ENCODE data around the gene CUEDC1.
"Not testable (repeated sequence)": the region's sequence is repeated elsewhere in the genome, so short reads cannot be mapped to it uniquely, and the experiment has no call there.

CUEDC1 gene

DNA sequence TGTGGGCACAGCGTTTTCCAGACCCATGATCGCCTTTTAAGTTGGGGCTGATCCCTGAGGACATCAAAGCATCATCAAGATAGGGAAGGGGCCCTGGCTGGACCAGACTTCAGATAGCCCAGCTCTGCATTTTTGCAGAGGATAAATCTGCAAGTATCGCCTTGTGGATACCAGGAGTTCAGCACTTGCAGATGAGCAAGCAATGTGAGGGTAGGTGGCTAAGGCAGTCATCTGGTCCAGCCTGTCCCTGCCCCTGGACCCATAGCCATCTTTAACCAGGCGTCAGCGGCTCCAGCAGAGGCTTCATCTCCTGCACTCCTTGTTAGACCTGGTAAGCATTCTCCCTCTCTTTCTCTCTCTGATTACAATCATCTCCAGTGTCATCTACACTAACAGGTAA, 96.4 kb downstream of the CUEDC1 start:
- DNase-seq = no peak

DNA sequence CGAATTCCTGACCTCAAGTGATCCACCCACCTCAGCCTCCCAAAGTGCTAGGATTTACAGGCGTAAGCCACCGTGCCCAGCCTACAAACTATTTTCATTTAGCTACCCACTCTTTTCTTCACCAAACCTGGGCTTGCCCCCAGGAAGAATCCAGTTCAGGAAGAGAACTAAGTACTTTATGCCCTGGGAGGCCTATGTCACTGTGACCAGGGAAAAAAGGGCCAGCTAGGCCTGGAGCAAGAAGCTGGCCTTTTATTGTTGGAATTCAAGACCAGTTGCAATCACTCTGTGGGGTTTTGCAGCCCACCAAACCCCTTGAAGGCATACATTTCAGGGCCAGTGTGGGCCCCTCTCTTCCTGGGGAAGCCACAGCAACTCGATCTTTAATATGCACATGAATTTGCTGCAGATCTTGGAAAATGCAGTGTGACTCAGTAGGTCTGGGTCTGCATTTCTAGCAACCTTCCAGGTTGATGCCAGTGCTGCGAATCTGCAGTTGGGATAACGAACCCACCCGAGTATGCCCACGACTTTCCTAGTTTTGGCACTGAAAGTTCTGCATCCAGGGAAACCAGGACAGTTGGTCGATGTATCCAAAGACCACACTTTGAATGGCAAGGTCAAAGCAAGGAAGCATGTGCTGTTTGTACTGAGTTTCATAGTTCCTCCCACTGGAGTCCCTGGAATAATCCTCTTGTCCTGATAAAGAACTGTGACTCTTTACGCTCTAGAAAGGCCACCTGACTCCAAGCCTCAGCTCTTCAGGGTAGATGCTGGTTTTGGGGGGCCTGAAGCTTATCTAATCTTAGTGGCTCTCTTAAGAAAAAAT, 98.2 kb downstream of the CUEDC1 start:
- DNase-seq = no peak

DNA sequence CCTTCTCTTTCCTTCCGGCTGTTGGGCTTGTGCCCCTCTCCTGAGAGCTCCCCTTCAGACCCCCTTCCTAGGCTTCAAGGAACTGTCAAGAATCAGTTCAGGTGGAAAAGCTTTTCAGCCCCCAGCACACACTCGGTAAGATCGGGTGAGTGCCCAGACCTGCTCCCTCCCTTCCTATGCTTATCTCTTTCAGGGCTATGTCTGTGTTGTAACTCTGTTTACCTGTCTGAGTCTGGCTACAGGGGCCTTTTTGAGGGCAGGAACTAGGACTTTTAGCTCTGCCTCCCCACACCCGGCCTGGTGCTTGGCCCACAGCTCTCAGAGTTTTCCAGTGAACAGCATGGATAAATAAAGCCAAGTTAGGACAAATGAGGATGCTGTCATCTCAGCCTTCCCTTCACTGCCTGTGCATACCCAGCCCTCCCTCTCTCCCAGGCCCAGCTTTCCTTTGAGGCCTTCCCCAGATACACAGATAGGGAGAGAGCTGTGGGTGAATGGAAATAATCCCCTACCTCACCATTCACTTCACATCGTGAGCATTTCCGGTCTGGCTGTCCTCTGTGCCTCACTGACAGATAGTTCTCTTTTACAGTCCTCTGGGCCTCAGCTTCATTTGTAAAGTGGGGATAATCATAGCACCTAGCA, 99.7 kb downstream of the CUEDC1 start:
- DNase-seq = no peak

DNA sequence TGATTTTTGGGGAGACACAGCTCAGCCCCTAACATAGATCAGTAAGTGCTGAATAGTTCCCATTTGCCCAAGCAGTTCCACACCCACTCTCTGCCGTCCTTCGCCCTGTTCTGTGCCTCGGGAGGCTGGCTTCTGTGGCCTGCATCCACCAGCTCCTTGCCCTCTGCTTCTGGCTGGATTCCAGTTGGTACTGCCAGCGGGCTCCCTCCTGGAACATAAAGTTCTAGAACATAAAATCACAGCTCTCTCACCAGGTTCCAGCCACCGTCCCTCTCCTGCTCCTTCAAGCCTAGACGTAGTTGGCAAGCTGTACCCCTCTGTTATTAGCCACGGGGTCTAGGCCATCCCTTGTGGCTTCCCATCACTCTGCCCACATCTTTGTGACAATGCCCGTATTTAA, 101.5 kb downstream of the CUEDC1 start:
- DNase-seq = no peak

DNA sequence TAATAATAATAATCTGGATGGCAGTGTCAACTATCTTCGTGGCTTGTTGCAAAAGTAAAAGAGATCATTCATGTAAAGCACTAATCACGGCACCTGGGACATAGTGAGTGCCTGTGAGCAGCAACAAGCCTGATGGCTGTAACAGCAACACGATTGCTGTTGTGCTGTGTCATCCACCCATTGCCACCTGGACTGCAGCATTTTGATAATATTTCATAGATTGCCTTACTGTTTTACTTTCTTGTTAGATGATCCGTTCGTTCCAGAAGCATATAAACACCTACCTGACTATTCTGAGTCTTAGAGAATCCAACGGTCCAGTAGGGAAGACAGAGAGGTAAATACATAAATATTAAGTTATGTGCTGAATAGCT, 102.3 kb downstream of the CUEDC1 start:
- no peak for DNase-seq

DNA sequence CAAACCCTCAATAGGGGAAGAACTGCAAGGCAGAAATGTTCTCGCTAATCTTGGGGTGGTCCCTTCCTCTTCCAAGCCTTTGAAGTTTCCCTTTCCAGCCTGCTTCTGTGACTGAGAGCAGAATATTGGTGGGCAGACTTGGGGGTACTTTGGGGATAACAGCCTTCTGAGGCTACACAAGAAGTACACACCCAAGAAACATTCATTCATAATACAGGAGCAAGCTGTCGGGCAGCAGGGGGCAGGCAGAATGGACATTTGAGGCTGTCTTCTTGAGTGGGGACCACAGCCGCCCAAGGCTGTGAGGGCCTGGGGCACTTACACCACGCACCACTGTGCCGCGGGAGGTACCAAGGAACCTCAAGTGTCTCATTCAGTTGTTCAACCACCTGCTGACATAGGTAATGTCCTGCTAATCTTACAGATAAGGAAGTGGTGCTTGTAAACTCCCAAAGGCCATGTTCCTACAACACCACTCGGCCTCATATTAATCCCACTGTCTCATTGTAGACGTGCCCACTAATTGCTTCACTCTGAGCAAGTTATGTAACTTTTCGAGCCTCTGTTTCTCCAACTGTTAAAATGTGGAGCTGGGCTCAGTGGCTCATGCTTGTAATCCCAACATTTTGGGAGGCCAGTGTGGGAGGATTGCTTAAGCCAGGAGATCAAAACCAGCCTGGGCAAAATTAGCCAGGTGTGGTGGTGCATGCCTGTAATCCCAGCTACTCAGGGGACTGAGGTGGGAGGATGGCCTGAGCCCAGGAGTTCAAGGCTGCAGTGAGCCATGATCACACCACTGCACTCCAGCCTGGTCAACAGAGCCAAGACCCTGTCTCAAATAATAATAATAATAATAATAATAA, 102.9 kb downstream of the CUEDC1 start:
- DNase-seq = no peak

DNA sequence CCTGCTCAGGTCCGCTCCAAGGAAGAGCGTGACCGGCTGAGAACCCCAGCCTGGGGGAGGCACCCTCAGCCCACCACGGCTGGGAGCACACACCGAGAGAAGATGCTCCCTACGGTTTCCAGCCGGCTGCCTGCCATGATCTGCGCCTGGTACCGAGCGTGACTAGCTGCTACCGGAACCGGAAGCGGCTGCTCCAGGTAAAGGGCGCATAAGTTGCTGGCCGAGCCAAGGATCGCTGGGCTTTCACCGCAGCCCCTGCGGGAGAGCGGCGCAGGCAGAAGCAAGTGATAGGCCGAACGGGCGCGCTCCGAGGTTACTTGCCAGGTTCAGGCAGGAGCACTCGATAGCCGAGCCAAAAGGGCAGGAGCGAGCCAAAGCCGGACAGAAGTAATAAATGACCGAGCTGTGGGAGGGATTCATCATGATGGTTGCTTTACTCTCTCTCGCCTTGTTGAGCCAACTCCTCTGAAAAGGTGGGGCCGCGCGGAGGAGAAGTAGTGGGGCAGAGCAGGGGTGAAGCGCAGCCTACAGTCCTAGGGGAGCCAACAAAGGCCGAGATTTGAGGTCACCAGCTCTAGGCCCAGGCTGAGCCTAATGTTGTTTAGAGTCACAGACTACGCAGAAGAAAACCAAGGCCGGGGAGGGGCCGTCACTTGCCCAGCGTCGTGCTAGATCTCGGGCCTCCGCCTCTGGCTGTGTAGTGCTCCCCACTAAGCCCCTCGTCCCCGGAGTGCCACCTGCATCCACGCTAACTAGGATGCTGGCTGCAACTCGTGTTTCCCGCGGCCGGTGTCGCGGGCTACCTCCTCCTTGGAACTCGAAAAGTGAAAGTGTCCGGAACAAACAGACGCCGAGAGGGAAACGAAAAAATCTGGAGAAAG, 105.1 kb downstream of the CUEDC1 start, which contains the start of gene MRPS23:
Gene MRPS23 (minus strand): TSS at position 171 of the 881 bp plus-strand sequence. CDS start 34 bp downstream, at position 137.
- peak; percentile 98 for DNase-seq

DNA sequence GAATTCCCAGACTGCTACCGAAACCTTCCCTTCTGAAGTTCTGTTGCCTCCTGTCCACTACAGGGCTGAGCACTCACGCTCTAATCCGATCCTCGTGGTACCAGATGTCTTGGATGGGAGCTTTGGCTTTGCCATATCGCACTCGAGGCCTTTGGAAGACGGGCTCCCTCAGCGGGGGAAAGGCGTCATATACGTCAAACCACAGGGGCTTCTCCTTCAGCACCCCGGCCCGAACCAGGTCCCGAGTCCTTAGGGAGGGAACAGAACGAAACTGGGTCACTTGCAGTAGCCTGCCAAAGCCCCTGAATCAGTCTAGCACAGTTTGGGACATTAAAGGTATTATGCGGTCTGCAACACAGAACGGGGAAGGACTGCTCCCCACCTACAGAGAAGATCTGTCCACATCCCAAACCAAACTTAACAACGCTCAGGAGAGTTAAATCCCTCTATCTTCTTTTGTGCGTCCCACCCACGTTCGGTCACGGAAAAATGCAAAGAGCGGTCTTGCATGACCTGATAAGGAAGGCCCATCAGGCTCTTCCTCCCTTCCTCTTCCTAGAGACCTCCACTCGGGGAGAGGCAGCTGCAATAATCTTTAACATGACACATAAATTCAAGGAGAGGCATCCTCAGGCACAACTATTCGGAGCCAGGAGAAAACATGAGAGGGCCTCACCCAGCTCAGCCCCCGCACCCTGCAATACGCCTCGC, 105.9 kb downstream of the CUEDC1 start:
- no peak for DNase-seq

DNA sequence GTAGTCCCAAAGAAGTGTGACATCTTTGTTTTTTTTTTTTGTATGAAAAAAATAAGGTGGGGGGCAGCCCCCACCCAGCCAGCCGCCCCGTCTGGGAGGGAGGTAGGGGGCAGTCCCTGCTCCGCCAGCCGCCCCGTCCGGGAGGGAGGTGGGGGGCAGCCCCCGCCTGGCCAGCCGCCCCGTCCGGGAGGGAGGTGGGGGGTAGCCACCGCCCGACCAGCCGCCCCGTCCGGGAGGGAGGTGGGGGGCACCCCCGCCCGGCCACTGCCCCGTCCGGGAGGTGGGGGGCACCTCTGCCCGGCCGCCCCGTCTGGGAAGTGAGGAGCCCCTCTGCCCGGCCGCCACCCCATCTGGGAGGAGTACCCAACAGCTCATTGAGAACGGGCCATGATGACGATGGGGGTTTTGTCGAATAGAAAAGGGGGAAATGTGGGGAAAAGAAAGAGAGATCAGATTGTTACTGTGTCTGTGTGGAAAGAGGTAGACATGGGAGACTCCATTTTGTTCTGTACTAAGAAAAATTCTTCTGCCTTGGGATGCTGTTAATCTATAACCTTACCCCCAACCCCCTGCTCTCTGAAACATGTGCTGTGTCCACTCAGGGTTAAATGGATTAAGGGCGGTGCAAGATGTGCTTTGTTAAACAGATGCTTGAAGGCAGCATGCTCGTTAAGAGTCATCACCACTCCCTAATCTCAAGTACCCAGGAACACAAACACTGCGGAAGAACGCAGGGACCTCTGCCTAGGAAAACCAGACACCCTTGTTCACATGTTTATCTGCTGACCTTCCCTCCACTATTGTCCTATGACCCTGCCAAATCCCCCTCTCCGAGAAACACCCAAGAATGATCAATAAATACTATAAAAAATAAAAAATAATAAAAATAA, 108.9 kb downstream of the CUEDC1 start:
- DNase-seq = not testable (repeated sequence)

DNA sequence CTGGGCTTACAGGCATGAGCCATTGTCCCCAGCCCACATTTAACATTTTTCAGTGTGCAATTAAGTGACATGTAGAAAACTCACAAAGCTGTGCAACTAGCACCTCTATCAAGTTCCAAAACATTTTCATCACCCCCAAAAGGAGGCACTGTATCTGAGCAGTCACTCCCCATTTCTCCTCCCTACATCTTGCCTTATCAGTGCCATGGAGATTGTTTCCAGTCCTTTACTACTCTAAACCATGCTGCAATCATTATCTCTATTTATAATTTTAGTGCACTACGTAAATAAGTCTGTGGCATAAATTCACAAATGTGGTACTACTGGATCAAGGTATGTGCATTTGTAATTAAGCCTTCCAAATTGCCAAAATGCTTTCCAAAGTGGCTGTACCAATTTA, 112.9 kb downstream of the CUEDC1 start:
- no peak for DNase-seq

DNA sequence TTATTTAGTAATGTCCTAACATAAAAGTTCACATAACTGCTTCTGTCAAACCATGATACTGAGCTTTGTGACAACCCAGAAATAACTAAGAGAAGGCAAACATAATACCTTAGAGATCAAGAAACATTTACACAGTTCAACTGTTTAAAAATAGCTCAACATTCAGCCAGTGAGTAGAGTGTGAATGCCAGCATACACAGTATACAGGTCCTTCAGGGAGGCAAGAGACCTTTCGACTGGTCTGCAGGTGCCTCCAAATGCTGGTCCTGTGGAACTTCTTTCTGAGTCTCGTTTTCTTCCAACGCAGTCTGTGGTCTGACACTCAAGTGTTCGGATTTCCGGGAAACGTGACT, 115.7 kb downstream of the CUEDC1 start:
- no peak for DNase-seq

DNA sequence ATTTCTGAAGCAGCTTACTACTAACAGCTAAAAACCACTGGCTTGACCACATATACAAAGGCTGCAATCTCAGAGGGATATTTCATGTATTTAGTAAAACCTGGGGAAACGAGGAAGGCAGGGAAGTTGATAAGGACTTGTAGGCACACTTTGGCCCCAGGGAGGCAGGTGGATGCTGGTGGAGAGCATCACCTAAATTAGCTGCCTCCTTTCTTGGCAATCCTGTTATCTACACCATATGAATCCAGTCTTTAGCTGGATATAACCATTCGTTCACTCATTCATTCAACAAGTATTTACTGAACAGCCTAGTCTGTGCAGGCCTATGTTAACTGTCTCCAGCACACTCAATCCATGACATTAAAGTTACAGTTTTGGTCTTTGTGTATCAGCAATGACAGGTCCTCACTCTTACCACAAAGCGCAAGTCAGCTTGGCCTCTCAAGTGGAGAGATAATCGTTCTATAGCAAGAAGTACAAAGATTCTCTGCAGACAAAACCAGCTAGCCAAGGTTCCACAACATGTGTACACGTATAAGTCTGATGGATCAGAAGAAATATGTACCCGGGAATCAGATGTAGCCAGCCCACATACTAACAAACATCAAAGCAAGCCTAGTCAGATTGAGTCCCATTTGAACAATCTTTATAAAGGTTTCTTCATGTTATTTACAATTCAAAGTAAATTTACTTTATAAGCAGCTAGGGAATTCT, 116.2 kb downstream of the CUEDC1 start:
- DNase-seq = no peak

DNA sequence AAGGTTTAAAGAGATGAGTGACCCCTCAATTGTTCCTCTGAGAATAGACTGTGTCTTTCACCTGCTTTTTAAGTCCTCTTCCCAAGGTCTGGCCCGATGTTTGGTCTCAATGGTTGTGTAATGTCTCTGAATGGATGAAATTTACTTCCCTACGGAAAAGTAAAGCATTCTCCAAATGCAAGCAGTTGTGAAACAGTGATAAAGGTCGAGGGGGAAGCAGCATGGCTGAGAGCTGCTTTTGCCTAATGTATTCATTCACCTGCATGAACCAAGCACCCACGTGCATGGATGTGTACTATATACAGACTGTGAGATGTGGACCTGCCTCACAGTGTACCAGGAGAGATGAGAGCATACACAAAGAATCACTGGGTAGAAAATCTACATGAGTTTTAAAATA, 116.8 kb downstream of the CUEDC1 start:
- no peak for DNase-seq

DNA sequence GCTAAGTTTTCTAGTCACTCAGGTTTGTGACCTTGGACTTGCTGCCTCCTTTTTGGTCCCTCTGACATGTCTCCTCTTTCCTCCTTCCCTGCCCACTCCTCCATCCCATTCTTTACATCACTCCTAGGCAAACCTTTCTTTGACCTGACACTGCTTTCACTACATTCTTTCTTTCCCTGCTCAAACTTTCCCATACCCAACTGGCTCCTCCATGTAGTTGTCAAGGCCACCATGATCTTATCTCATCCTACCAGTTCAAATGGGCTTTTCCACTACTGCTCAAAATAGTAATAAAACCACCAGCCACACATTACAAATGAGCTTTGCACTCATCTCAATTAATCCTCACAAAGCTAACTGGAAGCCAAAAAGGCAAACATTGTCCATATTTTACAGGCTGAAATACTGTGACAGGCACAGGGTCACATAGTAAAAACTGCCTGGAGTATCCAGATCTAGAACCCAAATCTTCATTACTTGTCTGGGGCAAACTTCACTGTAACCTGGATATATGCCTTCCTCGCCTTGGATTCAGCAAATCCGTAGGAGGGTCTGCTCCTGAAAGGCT, 119.8 kb downstream of the CUEDC1 start:
- DNase-seq = no peak

DNA sequence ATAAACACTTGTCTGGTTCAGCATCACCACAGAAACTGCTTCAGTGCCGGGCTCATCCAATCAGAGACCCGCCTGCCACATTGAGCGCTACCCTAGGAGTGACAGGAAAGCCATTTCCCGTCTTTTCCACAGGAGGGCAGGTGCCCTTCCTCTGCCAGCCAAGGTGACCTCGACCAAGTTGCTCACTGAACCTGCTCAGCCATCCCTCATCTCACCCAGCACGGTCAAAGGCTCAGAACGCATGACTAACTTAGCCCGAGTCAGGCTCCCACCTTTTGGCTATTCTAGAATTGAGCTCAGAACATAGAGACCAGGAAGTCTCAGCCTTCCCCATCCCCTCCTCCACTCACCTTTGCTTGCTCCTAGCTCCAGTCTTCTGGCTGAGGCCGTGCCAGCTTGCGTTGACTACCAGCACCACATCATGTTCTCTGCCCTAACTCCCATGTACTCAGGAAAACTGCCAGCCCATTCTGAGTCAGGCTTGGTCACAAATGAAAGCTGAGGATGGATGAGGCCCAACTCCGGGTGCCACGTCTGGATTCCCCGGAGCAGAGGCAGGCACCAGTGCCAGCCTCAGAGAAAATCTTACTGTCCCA, 121.0 kb downstream of the CUEDC1 start:
- peak; percentile 19 for DNase-seq

DNA sequence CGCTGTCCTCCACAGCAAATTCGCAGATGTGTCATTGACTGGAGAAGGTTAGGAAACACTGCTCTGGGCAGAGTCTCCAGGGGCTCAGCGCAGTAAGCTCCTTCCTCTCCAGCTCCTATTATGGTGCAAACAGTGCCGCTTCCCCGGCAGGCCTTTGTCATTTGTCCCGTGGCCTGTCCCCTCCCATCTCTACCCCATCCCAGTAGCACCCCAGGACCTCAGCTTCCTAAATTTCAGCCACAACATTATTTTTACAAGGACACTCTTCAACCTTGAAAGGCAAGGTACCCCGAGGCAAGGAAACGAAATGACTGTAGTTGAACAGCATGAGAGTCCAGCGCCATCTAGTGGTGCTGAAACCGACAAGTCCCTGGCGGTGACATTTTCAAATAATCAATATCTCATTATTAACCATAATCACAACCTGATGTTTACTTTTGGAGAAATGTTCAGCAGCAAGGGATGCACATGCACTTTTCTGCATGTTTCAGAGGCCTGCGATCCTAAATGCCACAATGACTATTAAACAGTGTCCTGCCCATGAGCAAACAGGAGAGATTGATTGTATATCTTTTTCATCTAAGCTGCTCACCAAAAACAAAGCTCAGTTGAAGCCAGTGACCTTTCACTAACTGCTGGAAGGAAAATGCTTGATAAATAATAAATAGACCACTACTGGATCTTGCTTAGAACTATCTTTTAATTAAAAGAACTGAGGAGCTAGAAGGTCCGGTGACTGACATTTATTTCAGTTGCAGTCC, 121.9 kb downstream of the CUEDC1 start:
- DNase-seq = peak; percentile 67

DNA sequence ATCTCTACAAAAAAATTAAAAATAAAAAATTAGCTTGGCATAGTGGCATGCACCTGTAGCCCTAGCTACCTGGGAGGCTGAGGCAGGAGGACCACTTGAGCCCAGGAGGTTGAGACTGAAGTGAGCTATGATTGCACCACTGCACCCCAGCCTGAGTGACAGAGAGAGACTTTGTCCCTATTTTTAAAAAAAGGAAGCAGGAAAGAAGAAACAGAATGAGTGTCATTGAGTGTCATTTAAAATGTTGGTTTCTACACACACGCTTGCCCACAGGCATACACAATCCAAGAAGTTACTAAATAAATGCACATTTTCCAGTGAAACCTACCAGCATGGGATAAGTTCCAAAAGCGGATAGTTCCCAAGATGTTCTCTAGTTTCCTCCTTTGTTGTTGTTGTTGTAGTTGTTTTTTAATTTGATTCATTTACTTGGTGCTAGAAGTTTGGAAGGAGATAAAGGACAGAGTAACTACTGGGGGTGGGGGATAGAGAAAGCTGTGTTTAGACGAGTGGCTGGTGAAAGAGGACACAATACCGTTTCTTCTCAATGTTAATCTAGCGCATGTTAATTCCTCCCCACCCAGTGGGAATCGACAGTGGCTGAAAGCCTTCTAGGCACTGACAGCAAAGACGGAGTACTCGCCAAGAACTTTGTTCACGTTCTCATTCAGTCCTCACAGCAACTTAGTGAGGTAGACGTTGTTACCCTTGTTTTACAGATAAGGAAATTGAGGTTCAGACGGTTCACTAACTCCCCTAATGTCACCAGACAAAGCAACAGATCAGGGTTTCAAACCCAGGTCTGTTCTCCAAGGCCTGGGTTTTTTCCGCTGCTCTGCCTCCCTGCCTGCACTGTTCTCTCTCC, 122.7 kb downstream of the CUEDC1 start:
- no peak for DNase-seq

DNA sequence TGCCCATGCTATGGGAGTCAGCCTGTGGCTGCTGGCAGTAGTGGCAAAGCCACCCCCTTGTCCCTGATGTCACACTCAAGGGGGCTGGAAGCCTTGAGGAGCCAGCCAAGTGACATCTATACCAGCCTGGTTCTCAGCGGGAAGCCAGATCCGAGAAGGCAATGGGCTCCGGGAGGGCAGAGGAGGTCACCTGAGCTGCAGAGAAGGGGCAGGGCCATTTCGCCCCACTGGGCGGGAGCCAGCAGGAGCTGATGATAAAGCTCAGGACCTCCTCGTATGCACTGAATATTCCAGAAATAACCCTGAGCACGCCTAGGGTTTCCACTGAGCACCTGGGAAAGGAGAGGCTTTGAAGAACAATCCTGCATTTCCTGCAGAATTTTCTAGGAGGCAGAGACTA, 124.3 kb downstream of the CUEDC1 start:
- DNase-seq = no peak

Data from activated CD4-positive, alpha-beta T cell treated with anti-CD3 and anti-CD28 coated beads, Interleukin-2, amount 50 U/mL, for 16 hours (primary cell).